Activated B cell treated with CpG ODN at 0.5 μM for 24 hours (primary cell): ENCODE measurements around the gene FBXL7. TPM values are rescaled to one million over a fixed set of nuclear protein-coding genes. Genes with fewer than 3 reads are reported as not detected.

ENCODE experiments used
- ATAC-seq: fragments of 200-7000 bp; cut with Tn5 transposase; one replicate; pipeline ENCODE4 v1.10.0; 2021; ENCODE audit warnings: low read depth, mild to moderate bottlenecking, moderate library complexity
- CTCF ChIA-PET: fragments of 350-600 bp; sonication (Branson Sonifier 250); formaldehyde crosslinking; loops from one replicate; lab custom pipeline; 2021; ENCODE audit warnings: antibody characterized with exemption; lab: Charles Lee
- POLR2A ChIA-PET: fragments of 350-600 bp; sonication (Branson Sonifier 250); formaldehyde crosslinking; loops from one replicate; lab custom pipeline; 2021; ENCODE audit warnings: antibody characterized with exemption; lab: Charles Lee
- DNase-seq: peaks from one replicate; pipeline ENCODE4 v3.0.0; 2022
- H3K27ac Mint-ChIP-seq: one replicate; pipeline ENCODE4 v1.8.0; 2020; ENCODE audit warnings: mixed read lengths
- H3K27me3 Mint-ChIP-seq: one replicate; pipeline ENCODE4 v1.8.0; 2021; ENCODE audit warnings: mixed read lengths
- H3K36me3 Mint-ChIP-seq: one replicate; pipeline ENCODE4 v1.8.0; 2021; ENCODE audit warnings: low read depth, mixed read lengths
- H3K4me1 Mint-ChIP-seq: one replicate; pipeline ENCODE4 v1.8.0; 2021; ENCODE audit warnings: mixed read lengths
- H3K4me3 Mint-ChIP-seq: one replicate; pipeline ENCODE4 v1.8.0; 2020; ENCODE audit warnings: mild to moderate bottlenecking, mixed read lengths
- H3K9me3 Mint-ChIP-seq: one replicate; pipeline ENCODE4 v1.8.0; 2020; ENCODE audit warnings: mixed read lengths
- CTCF ChIP-seq: fragments of 200-600 bp; IDR thresholded peaks from one replicate; pipeline ENCODE4 v1.8.0; 2022; ENCODE audit warnings: antibody characterized with exemption, mild to moderate bottlenecking
- intact Hi-C: fragments of 100-400 bp; cut with micrococcal nuclease; formaldehyde crosslinking; loops from one replicate; pipeline ENCODE4 v1.15.1; 2024
- total RNA-seq: library from RNA; stranded (reverse); gene quantifications from 2 replicates; pipeline ENCODE4 v1.2.3, GENCODE V29; 2022

Gene FBXL7
- total RNA-seq, 1 donor from 2014 or later: not detected

GRCh38 chr5:15545082-15545481 is 45.1 kb downstream of the FBXL7 start:
- ATAC-seq (no peak), DNase-seq (no peak)
- Mint-ChIP-seq H3K27ac (no peak overlapping the region), H3K27me3 (no peaks in the 10 kb centered on the region), H3K9me3 (peaks cover 6% of the 10 kb centered on the region), H3K4me1 (no peaks in the 10 kb centered on the region), H3K36me3 (no peaks in the 10 kb centered on the region), H3K4me3 (no peak overlapping the region)
- TF ChIP-seq CTCF: no peak
- CTCF ChIA-PET: no interaction called here
- intact Hi-C loops: no loop called here
- POLR2A ChIA-PET: no interaction called here

- Mint-ChIP-seq H3K9me3 (peaks cover 6% of the 10 kb centered on the region), H3K4me3 (no peak overlapping the region), H3K4me1 (no peaks in the 10 kb centered on the region), H3K27ac (no peak overlapping the region), H3K27me3 (no peaks in the 10 kb centered on the region), H3K36me3 (no peaks in the 10 kb centered on the region)
- ChIA-PET POLR2A (no interaction called here), CTCF (no interaction called here)
- TF ChIP-seq CTCF: no peak
- no peak for ATAC-seq
- DNase-seq: no peak
- intact Hi-C loops: no loop called here
These were observed 47.4 kb downstream of the FBXL7 start for GRCh38 chr5:15547261-15547839.

- no peak for DNase-seq
- Mint-ChIP-seq H3K4me1 (no peaks in the 10 kb centered on the region), H3K27ac (no peak overlapping the region), H3K36me3 (no peaks in the 10 kb centered on the region), H3K27me3 (no peaks in the 10 kb centered on the region), H3K4me3 (no peak overlapping the region), H3K9me3 (peaks cover 2% of the 10 kb centered on the region)
- no peak for ATAC-seq
- POLR2A ChIA-PET: no interaction called here
- intact Hi-C loops: no loop called here
- CTCF ChIA-PET: no interaction called here
- TF ChIP-seq CTCF: no peak
These were observed 50.0 kb downstream of the FBXL7 start for GRCh38 chr5:15549961-15550360.

DNA sequence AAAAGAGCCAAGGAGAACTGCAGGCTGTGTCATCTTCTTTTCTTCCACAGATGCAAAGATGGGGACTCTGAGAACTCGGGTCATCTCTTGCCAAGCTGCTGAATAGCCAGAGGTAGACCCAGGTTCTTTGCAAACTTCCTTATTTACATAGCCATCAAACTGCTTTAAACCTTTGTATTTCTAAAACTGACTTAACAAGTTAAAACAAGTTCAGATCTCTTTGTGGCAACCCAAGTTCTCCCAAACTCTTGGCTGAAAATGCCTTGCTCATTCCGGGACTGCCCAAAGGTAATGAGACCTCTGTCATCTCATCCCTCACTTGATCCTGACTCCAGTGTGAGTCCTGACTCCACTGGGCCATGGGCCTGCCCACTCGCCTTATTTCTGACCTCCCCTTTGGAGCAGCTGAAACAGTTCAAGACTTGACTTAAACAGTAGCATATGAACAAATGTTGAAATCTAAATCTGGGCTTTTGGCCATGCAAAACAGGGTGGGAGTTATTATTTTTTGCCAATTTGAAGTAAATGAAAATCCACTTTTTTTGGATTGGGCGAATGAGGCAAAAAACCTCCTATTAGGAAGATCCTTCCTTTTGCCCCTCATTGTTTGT is 50.6 kb downstream of the FBXL7 start:
- no peak overlapping the region for H3K4me3 Mint-ChIP-seq
- DNase-seq (no peak), ATAC-seq (no peak)
- no peaks in the 10 kb centered on the region for H3K4me1 Mint-ChIP-seq
- H3K27ac Mint-ChIP-seq: no peak overlapping the region
- intact Hi-C loops: no loop called here
- no peaks in the 10 kb centered on the region for H3K36me3 Mint-ChIP-seq
- no peaks in the 10 kb centered on the region for H3K27me3 Mint-ChIP-seq
- TF ChIP-seq CTCF: no peak
- POLR2A ChIA-PET: no interaction called here
- CTCF ChIA-PET: no interaction called here
- peaks cover 2% of the 10 kb centered on the region for H3K9me3 Mint-ChIP-seq

DNA sequence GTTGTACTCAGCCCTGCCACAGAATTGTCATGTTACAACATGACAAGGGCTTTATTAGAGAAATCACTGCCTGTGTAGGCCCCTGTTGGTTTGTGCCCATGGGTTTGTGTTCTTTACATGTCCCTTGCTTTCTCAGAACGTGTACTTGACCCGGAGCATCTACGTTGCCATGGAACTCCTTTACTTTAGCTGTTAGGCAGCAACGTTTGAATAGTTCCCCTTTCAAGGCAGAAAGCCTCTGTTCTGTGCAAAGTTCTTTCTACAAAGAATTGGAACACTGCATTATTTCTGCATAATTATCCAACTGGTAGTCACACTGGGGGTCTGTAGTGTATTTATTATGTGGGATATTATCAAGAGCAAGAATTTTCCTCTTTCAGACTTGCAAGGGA is 51.1 kb downstream of the FBXL7 start:
- no peak overlapping the region for H3K27ac Mint-ChIP-seq
- POLR2A ChIA-PET: no interaction called here
- no peaks in the 10 kb centered on the region for H3K27me3 Mint-ChIP-seq
- no peaks in the 10 kb centered on the region for H3K4me1 Mint-ChIP-seq
- CTCF ChIA-PET: no interaction called here
- no peak for TF ChIP-seq CTCF
- DNase-seq (no peak), ATAC-seq (no peak)
- H3K4me3 Mint-ChIP-seq: no peak overlapping the region
- intact Hi-C loops: no loop called here
- no peaks in the 10 kb centered on the region for H3K36me3 Mint-ChIP-seq
- H3K9me3 Mint-ChIP-seq: peaks cover 2% of the 10 kb centered on the region
